BJ (cell line): ENCODE data around the gene PATJ. TPM values are rescaled to one million over a fixed set of nuclear protein-coding genes. Genes with fewer than 3 reads are reported as not detected.
"Not testable (repeated sequence)": the region's sequence is repeated elsewhere in the genome, so short reads cannot be mapped to it uniquely, and the experiment has no call there.

ENCODE experiments used
- CTCF ChIA-PET: fragments of 350-600 bp; formaldehyde crosslinking; extraction: SDS; loops from one replicate; lab custom pipeline; 2021; ENCODE audit warnings: antibody characterized with exemption, inconsistent platforms; lab: Yijun Ruan, JAX
- POLR2A ChIA-PET: fragments of 300-600 bp; sonication (Branson Sonifier 250); formaldehyde crosslinking; extraction: SDS; loops from one replicate; lab custom pipeline; 2021; ENCODE audit warnings: antibody characterized with exemption; lab: Charles Lee
- DNase-seq: peaks from one replicate; pipeline ENCODE4 v3.0.0-alpha.2; 2011; ENCODE audit warnings: low read depth
- H3K27me3 ChIP-seq: 2 replicates; pipeline ENCODE4 v1.6.0; 2011; ENCODE audit warnings: low read length; ENCODE audit not compliant: control insufficient read depth, insufficient read depth
- H3K36me3 ChIP-seq: 2 replicates; pipeline ENCODE4 v1.5.1; 2011; ENCODE audit warnings: low read length; ENCODE audit not compliant: control insufficient read depth, insufficient read depth
- H3K4me3 ChIP-seq: 2 replicates; pipeline ENCODE4 v1.5.1; 2011; ENCODE audit warnings: low read depth, mild to moderate bottlenecking, control low read depth, low read length
- polyA plus RNA-seq: library from polyadenylated mRNA; depleted of rRNA; stranded (reverse); fragments of >200 nt; gene quantifications from 2 replicates; pipeline ENCODE4 v1.2.3, GENCODE V29; 2011
- TF ChIP-seq, protein P1 (sequence below): IDR thresholded peaks from 2 replicates; pipeline ENCODE4 v1.5.1; 2011; ENCODE audit warnings: low read depth, mild to moderate bottlenecking, control low read depth, inconsistent platforms, low read length, moderate library complexity; ENCODE audit not compliant: insufficient read depth

The PATJ gene
- polyA plus RNA-seq, 1 experiment: 3.0 TPM

DNA sequence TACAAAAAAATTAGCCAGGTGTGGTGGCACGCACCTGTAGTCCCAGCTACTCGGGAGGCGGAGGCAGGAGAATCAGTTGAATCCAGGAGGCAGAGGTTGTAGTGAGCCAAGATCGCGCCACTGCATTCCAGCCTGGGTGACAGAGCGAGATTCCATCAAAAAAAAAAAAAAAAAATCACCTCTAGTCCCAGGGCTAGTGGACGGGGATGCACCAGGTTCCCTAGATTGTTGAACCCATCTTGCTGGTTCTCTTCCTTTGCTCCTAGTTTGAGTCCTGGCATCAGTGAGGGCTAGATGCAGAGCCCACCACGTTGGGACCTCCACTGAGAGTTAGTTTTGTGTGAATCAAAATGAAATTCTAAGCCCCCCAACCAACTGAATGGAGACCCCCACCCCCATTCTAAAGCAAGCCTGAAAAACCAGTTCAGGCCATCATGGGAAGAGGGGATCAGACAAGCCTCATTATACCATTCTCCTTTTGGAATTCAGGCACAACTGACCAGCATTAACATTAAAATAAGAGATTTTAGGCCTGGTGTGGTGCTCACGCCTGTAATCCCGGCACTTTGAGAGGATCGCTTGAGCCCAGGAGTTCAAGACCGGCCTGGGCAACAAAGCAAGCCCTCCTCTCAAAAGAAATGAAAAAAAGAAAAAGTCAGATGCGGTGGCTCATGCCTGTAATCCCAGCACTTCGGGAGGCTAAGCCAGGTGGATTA lies 434.5 kb downstream of the PATJ start:
- CTCF ChIA-PET: interaction anchor here (0.7 to 5.3 kb wide), 13 partner anchors 8 to 243 kb away, joined by 3 to 191 read pairs (median 4); no protein-coding TSS in a partner anchor
- no peak for DNase-seq
- Histone ChIP-seq H3K27me3 (no peaks in the 10 kb centered on the region), H3K36me3 (no peaks in the 10 kb centered on the region), H3K4me3 (no peak overlapping the region)
- TF ChIP-seq, protein P1, sequence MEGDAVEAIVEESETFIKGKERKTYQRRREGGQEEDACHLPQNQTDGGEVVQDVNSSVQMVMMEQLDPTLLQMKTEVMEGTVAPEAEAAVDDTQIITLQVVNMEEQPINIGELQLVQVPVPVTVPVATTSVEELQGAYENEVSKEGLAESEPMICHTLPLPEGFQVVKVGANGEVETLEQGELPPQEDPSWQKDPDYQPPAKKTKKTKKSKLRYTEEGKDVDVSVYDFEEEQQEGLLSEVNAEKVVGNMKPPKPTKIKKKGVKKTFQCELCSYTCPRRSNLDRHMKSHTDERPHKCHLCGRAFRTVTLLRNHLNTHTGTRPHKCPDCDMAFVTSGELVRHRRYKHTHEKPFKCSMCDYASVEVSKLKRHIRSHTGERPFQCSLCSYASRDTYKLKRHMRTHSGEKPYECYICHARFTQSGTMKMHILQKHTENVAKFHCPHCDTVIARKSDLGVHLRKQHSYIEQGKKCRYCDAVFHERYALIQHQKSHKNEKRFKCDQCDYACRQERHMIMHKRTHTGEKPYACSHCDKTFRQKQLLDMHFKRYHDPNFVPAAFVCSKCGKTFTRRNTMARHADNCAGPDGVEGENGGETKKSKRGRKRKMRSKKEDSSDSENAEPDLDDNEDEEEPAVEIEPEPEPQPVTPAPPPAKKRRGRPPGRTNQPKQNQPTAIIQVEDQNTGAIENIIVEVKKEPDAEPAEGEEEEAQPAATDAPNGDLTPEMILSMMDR: no peak
- POLR2A ChIA-PET: no interaction called here

DNA sequence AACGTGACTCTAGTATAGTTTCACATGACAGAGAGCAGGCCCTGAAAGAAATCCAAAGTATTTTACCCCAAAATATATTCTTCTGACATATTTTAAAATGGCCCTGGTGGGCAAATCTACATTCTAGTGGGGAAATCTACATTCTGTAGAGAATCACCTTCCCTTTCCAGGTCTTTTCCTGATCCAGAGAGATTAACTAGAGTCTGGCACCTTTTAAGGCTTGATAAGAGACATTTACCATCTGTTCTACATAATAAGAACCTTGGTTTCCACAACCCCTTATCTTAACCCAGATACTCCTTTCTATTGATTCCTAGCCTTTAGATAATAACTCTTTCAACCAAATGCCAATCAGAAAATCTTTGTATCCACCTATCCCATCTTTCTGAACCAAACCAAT lies 435.3 kb downstream of the PATJ start:
- Histone ChIP-seq H3K27me3 (no peaks in the 10 kb centered on the region), H3K36me3 (no peaks in the 10 kb centered on the region), H3K4me3 (no peak overlapping the region)
- ChIA-PET POLR2A (no interaction called here), CTCF (no interaction called here)
- DNase-seq: no peak
- TF ChIP-seq, protein P1: no peak

DNA sequence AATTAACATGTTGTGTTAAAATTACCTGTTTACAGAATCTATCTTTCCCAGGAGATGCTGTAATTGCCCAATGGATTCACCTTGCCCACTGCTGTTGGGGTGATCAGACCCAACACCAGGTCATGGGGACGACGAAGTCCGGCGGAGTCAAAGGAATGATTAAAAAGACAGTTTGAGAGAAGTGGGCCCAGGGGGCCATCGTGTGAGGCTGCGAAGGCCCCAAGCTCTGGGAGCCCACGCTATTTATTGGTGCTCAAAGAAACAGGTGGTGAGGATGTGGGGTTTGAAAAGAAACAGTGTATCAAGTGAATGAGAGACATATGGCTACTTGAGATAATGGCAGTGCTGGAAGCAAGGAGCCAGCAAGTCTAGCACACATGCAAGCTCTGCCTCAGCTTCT lies 436.1 kb downstream of the PATJ start:
- DNase-seq: no peak
- no peaks in the 10 kb centered on the region for H3K36me3 ChIP-seq
- no peaks in the 10 kb centered on the region for H3K27me3 ChIP-seq
- ChIA-PET CTCF (interaction anchor here (3.3 kb wide), 1 partner anchor 228 kb away, joined by 15 read pairs; no protein-coding TSS in a partner anchor), POLR2A (no interaction called here)
- H3K4me3 ChIP-seq: no peak overlapping the region
- TF ChIP-seq, protein P1: no peak

DNA sequence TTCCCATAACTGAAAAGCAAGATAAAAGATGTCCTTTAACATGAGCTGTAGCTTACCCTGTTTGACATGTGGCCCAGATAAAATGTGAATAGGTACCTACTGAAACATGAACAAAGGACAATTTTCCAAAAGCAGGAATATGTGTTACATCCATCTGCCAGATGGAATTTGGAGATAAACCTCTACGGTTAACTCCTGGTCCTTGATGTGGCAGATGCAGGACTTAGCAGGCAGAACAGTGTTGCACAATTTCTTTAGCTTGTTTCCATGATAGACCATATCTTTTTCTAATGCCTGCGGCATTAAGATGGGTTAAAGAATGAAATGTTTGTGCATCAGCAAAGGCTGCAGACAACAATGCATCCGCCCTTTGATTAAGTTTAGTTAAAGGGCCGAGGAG lies 437.8 kb downstream of the PATJ start:
- CTCF ChIA-PET: interaction anchor here (1.0 to 3.3 kb wide), 2 partner anchors 11 to 227 kb away, joined by 4 to 15 read pairs; no protein-coding TSS in a partner anchor
- H3K36me3 ChIP-seq, DNase-seq, POLR2A ChIA-PET, H3K27me3 ChIP-seq, H3K4me3 ChIP-seq: not testable (repeated sequence)

DNA sequence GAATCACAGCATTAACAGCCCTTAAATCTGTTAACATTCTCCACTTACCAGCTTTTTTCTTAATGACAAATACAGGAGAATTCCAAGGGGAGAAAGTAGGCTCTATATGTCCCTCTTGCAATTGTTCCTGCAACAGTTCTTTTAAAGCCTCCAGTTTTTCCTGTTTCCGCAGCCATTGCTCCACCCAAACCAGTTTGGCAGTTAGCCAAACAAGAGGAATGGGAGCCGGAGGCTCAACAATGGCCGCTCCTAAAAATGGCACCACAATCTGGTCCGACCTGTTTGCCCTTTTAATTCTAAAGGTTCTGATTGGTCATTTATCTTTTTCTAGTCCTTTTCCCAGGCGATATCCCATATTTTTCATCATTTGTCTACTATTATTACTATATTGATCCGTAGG lies 438.4 kb downstream of the PATJ start:
- ChIA-PET POLR2A (no interaction called here), CTCF (interaction anchor here (3.3 kb wide), 1 partner anchor 226 kb away, joined by 15 read pairs; no protein-coding TSS in a partner anchor)
- TF ChIP-seq, protein P1: no peak
- Histone ChIP-seq H3K27me3 (no peaks in the 10 kb centered on the region), H3K4me3 (no peak overlapping the region), H3K36me3 (no peaks in the 10 kb centered on the region)
- DNase-seq: no peak

DNA sequence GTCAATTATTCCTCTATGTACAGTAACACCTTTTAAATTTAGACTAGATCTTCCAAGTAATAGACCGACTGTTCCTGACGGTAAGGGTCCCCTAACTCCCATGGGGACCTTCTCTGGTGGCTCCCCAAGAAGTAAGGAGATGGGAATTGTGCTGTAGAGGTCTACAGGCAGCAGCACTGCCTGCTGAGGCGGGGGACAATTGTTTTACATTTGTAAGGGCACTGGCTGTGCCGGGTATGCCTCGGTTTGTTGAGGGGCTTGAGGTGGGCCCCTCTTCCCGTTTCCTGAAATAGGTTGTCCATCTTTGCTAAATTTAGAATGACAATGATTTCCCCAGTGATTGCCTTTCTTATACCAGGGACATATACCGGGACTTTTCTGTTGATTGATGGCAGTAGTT lies 439.3 kb downstream of the PATJ start:
- no peak overlapping the region for H3K4me3 ChIP-seq
- TF ChIP-seq, protein P1: no peak
- H3K27me3 ChIP-seq: no peaks in the 10 kb centered on the region
- CTCF ChIA-PET: interaction anchor here (3.3 kb wide), 1 partner anchor 225 kb away, joined by 15 read pairs; no protein-coding TSS in a partner anchor
- H3K36me3 ChIP-seq: no peaks in the 10 kb centered on the region
- POLR2A ChIA-PET: no interaction called here
- DNase-seq: no peak

DNA sequence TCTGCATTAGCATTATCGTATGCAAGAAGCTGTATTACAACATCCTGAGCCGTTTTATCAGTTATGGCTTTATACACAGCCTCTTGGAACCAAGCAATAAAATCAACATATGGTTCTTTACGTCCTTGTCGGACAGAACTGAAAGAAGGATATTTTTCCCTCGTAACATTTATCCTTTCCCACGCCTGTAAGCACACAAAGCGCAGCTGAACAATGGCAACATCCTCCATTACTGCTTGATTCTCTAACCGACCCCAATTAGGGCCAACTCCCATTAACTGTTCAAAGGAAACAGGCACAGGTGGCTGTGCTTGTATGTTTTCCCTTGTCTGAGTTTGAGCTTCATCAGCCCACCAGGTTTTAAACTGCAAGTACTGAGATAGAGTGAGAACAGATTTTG lies 439.9 kb downstream of the PATJ start:
- H3K4me3 ChIP-seq, POLR2A ChIA-PET, DNase-seq, H3K36me3 ChIP-seq, CTCF ChIA-PET, H3K27me3 ChIP-seq: not testable (repeated sequence)
